ENCODE data around the gene HOXA5.

HOXA5 gene

GRCh38 chr7:27115221-27116026 is 28.1 kb downstream of the HOXA5 start:
- no peak for TF ChIP-seq POU2F2 (IDR thresholded peaks at IDR 0.05; ENCODE audit: low read depth, low read length)
- no peak for TF ChIP-seq PAX5 (IDR thresholded peaks at IDR 0.05; ENCODE audit: insufficient read depth, low read length, severe bottlenecking)
- no peak for TF ChIP-seq POLR2AphosphoS5 (IDR thresholded peaks at IDR 0.05; ENCODE audit: low read depth, low read length)
- TF ChIP-seq SPI1 (IDR thresholded peaks at IDR 0.05; ENCODE audit: low read depth, low read length): no peak
- TF ChIP-seq POLR2A (IDR thresholded peaks at IDR 0.05; ENCODE audit: low read depth, low read length): no peak
- TF ChIP-seq TAF1 (IDR thresholded peaks at IDR 0.05; ENCODE audit: low read depth, low read length): no peak
- FAIRE-seq (no peak), DNase-seq (ENCODE audit: insufficient read length, low spot score) (no peak)

- no peak for TF ChIP-seq PAX5 (IDR thresholded peaks at IDR 0.05; ENCODE audit: insufficient read depth, low read length, severe bottlenecking)
- TF ChIP-seq POLR2A (IDR thresholded peaks at IDR 0.05; ENCODE audit: low read depth, low read length): no peak
- TF ChIP-seq TAF1 (IDR thresholded peaks at IDR 0.05; ENCODE audit: low read depth, low read length): no peak
- TF ChIP-seq POLR2AphosphoS5 (IDR thresholded peaks at IDR 0.05; ENCODE audit: low read depth, low read length): no peak
- no peak for TF ChIP-seq POU2F2 (IDR thresholded peaks at IDR 0.05; ENCODE audit: low read depth, low read length)
- no peak for TF ChIP-seq SPI1 (IDR thresholded peaks at IDR 0.05; ENCODE audit: low read depth, low read length)
- FAIRE-seq (no peak), DNase-seq (ENCODE audit: insufficient read length, low spot score) (no peak)
These were observed 28.6 kb downstream of the HOXA5 start for GRCh38 chr7:27114881-27115220.

- FAIRE-seq (no peak), DNase-seq (ENCODE audit: insufficient read length, low spot score) (no peak)
- TF ChIP-seq POU2F2 (IDR thresholded peaks at IDR 0.05; ENCODE audit: low read depth, low read length): no peak
- TF ChIP-seq POLR2A (IDR thresholded peaks at IDR 0.05; ENCODE audit: low read depth, low read length): no peak
- TF ChIP-seq SPI1 (IDR thresholded peaks at IDR 0.05; ENCODE audit: low read depth, low read length): no peak
- TF ChIP-seq PAX5 (IDR thresholded peaks at IDR 0.05; ENCODE audit: insufficient read depth, low read length, severe bottlenecking): no peak
- no peak for TF ChIP-seq TAF1 (IDR thresholded peaks at IDR 0.05; ENCODE audit: low read depth, low read length)
- no peak for TF ChIP-seq POLR2AphosphoS5 (IDR thresholded peaks at IDR 0.05; ENCODE audit: low read depth, low read length)
These were observed 29.3 kb downstream of the HOXA5 start for GRCh38 chr7:27113991-27114769.

DNA sequence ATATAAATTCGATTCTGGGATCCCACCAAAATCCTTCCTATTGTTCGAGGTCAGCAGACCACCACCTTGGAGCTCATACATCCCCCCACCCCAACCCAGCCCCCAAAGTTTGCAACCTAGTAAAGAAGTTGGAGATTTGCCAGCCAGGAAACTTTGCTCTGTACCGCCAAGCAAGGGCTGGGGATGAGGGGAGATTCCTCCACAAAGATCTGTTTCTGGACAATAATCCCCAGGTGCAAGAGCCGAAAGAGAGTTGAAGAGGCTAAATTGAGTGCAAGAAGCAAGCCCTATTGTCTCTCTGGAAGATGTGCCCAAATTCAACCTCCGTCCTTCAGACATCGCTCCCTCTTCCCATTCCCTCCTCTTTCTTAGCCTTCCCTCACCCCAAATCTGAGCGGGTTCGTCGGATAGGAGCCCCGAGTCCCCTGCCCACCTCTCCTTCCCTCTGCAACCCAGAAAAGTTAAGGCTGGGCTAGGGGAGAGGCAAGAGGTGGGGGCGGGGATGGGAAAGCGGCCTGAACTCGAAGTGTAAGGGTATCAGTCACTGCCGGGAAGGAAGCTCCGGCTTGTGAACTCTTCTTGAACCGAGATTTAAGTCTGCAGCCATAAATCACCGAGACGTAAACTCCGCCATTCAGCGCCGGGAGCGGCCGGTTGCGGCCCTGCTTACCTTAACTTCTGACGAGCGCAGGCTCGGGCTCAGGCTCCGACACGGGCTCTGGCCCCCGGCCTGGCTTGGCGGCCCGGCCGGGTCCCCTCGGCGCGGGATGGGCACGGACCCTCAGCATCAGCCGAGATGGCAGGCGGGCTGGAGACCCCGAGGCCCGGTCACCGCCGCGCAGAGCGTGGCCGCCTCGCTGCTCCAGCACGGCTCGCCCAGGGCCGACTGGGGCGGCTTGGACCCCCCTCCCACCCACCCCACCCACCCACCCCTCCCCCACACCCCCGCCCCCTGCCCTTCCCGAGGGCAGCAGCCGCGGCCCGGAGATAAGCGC is 30.2 kb downstream of the HOXA5 start:
- FAIRE-seq (no peak), DNase-seq (ENCODE audit: insufficient read length, low spot score) (no peak)
- TF ChIP-seq POU2F2 (IDR thresholded peaks at IDR 0.05; ENCODE audit: low read depth, low read length) (no peak), POLR2A (IDR thresholded peaks at IDR 0.05; ENCODE audit: low read depth, low read length) (no peak), TAF1 (IDR thresholded peaks at IDR 0.05; ENCODE audit: low read depth, low read length) (no peak), PAX5 (IDR thresholded peaks at IDR 0.05; ENCODE audit: insufficient read depth, low read length, severe bottlenecking) (no peak), POLR2AphosphoS5 (IDR thresholded peaks at IDR 0.05; ENCODE audit: low read depth, low read length) (no peak), SPI1 (IDR thresholded peaks at IDR 0.05; ENCODE audit: low read depth, low read length) (no peak)

GRCh38 chr7:27112361-27112760 is 31.1 kb downstream of the HOXA5 start:
- TF ChIP-seq PAX5 (IDR thresholded peaks at IDR 0.05; ENCODE audit: insufficient read depth, low read length, severe bottlenecking): no peak
- no peak for TF ChIP-seq POU2F2 (IDR thresholded peaks at IDR 0.05; ENCODE audit: low read depth, low read length)
- no peak for TF ChIP-seq POLR2A (IDR thresholded peaks at IDR 0.05; ENCODE audit: low read depth, low read length)
- TF ChIP-seq POLR2AphosphoS5 (IDR thresholded peaks at IDR 0.05; ENCODE audit: low read depth, low read length): no peak
- no peak for TF ChIP-seq SPI1 (IDR thresholded peaks at IDR 0.05; ENCODE audit: low read depth, low read length)
- TF ChIP-seq TAF1 (IDR thresholded peaks at IDR 0.05; ENCODE audit: low read depth, low read length): no peak
- DNase-seq (ENCODE audit: insufficient read length, low spot score): no peak
- no peak for FAIRE-seq

- no peak for DNase-seq (ENCODE audit: insufficient read length, low spot score)
These were observed 31.7 kb downstream of the HOXA5 start for GRCh38 chr7:27111751-27112277.

DNA sequence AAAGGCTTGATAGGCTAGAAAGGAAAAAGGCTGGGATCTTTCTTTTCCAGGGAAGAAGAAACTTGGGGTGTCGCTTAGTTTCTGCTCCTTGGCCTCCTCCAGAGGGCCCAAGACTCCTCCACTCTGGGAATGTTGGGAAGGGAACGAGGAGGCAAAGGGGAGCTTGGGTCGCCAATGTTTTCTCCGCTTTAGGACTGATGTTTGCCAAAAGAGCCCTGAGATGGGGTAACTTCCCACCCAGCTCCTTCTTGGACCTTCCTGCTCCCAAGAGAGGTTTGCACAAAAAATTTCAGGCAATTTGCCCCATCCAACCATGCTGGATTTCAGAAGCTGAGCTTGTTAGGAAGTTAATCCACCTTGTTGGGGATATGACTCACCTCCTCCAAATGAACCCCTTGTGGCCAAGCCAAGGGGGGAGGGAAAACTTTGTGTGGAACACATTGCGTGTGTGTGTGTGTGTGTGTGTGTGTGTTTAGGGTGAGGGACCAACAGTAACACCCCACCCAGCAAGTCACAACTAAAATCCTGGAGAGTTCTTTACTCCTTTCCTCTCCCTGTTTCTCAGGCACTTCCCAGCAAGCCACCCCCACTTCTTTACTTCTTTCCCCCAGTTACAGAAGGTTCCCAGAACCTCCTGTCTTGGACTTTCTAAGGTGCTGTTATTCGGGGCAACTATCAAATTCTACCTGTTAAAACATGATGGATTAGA is 32.3 kb downstream of the HOXA5 start:
- FAIRE-seq (no peak), DNase-seq (ENCODE audit: insufficient read length, low spot score) (no peak)
- no peak for TF ChIP-seq PAX5 (IDR thresholded peaks at IDR 0.05; ENCODE audit: insufficient read depth, low read length, severe bottlenecking)
- TF ChIP-seq TAF1 (IDR thresholded peaks at IDR 0.05; ENCODE audit: low read depth, low read length): no peak
- no peak for TF ChIP-seq POLR2A (IDR thresholded peaks at IDR 0.05; ENCODE audit: low read depth, low read length)
- no peak for TF ChIP-seq POLR2AphosphoS5 (IDR thresholded peaks at IDR 0.05; ENCODE audit: low read depth, low read length)
- no peak for TF ChIP-seq SPI1 (IDR thresholded peaks at IDR 0.05; ENCODE audit: low read depth, low read length)
- TF ChIP-seq POU2F2 (IDR thresholded peaks at IDR 0.05; ENCODE audit: low read depth, low read length): no peak

More at GRCh38 chr7:27111751-27112277, 31.7 kb downstream of the HOXA5 start:
- TF ChIP-seq POLR2A (IDR thresholded peaks at IDR 0.05; ENCODE audit: low read depth, low read length): no peak
- TF ChIP-seq TAF1 (IDR thresholded peaks at IDR 0.05; ENCODE audit: low read depth, low read length): no peak
- no peak for TF ChIP-seq SPI1 (IDR thresholded peaks at IDR 0.05; ENCODE audit: low read depth, low read length)
- TF ChIP-seq POLR2AphosphoS5 (IDR thresholded peaks at IDR 0.05; ENCODE audit: low read depth, low read length): no peak
- no peak for TF ChIP-seq POU2F2 (IDR thresholded peaks at IDR 0.05; ENCODE audit: low read depth, low read length)
- TF ChIP-seq PAX5 (IDR thresholded peaks at IDR 0.05; ENCODE audit: insufficient read depth, low read length, severe bottlenecking): no peak
- FAIRE-seq: no peak

Measured in GM12891 (cell line).